Psoas muscle (tissue), 8 donors: ENCODE results near the gene GADD45GIP1. TPM values are rescaled to one million over a fixed set of nuclear protein-coding genes. Genes with fewer than 3 reads are reported as not detected.

Source experiments
- ATAC-seq, 4 donors: fragments of 200-7000 bp; cut with Tn5 transposase; one replicate each; pipeline ENCODE4 v1.9.1; 2020; ENCODE audit warnings: moderate library complexity in 3 of 4, mild to moderate bottlenecking in 2 of 4
- DNase-seq, 2 donors: peaks; one replicate each; pipeline ENCODE4 v3.0.0-alpha.2; 2020
- H3K27ac ChIP-seq: fragments of 200-600 bp; one replicate; pipeline ENCODE4 v1.8.0; 2022
- H3K27me3 ChIP-seq, 3 donors: fragments of 200-600 bp in 1 of 3; one replicate each; pipeline versions ENCODE4 v1.6.1 to v1.8.0; 2013 to 2022; ENCODE audit warnings: low read length in 2 of 3, mild to moderate bottlenecking in 2 of 3, moderate library complexity in 1 of 3; ENCODE audit not compliant: insufficient read depth in 3 of 3
- H3K36me3 ChIP-seq, 2 donors: fragments of 200-600 bp in 1 of 2; one replicate each; pipeline versions ENCODE4 v1.6.1 to v1.8.0; 2013 to 2022; ENCODE audit warnings: low read depth in 1 of 2, mild to moderate bottlenecking in 1 of 2, moderate library complexity in 1 of 2; ENCODE audit not compliant: insufficient read depth in 1 of 2
- H3K4me1 ChIP-seq: fragments of 200-600 bp; one replicate; pipeline ENCODE4 v1.8.0; 2022
- H3K4me3 ChIP-seq: fragments of 200-600 bp; one replicate; pipeline ENCODE4 v1.8.0; 2022; ENCODE audit warnings: mild to moderate bottlenecking
- H3K9me3 ChIP-seq: fragments of 200-600 bp; one replicate; pipeline ENCODE4 v1.8.0; 2022
- CTCF ChIP-seq: fragments of 200-600 bp; IDR thresholded peaks from one replicate; pipeline ENCODE4 v1.8.0; 2022; ENCODE audit warnings: antibody characterized with exemption
- WGBS, 3 donors: extraction: QIAGEN DNeasy Blood & Tissue Kit; methylation state at CpG; one replicate each; pipeline versions ENCODE4 v1.1.6 to v1.1.7; 2013; 5-methylcytosine and 5-hydroxymethylcytosine counted together
- intact Hi-C, 2 donors: fragments of 100-400 bp; cut with DNase I; formaldehyde crosslinking; loops; one replicate each; pipeline versions ENCODE4 v1.11.0 to v1.14.2; 2022
- polyA plus RNA-seq, 3 donors: library from polyadenylated mRNA; stranded (reverse); fragments of 200-250 nt; gene quantifications; one replicate each; pipeline ENCODE4 v1.2.3, GENCODE V29; 2013
- total RNA-seq, 4 donors: library from RNA; stranded (reverse); fragmentation: NEBNext Ultra II Directional in 2 of 4; extraction: Animal tissue kit (Norgen Biotek cat#: 25700) in 2 of 4; gene quantifications; one replicate each; pipeline versions ENCODE4 v1.2.1 to v1.2.4, GENCODE V29; 2021 to 2023
- donor health status: healthy with polysubstance abuse.
- donor health status: DM: no; HTN: no; CAD: no; lungs with moderate emphysema.
- donor health status: Bipolar disorder and iron deficiency.
- donor health status: healthy.
- donor health status: DM: yes; HTN: yes; CAD: no.
- donor health status: DM: no; HTN: no; CAD: no.
- donor health status: DM: no; HTN: no; CAD: no.
- donor health status: DM: yes; HTN: yes; CAD: no.

The GADD45GIP1 gene
- total and polyA plus RNA-seq, 7 donors, result 22.4 to 119 (median 35.6) TPM

GRCh38 chr19:12946092-12946721 is 10.8 kb downstream of the GADD45GIP1 start:
- no peak for TF ChIP-seq CTCF
- intact Hi-C loops, result no loop called here
- 1% methylated on average over 38 to 40 of the region's 40 CpGs for WGBS, 3 donors
- DNase-seq (peak; percentile 79 to 93), ATAC-seq (peak; percentile 84 to 90 (median 88))
- peak overlapping the region; percentile 90 for H3K4me3 ChIP-seq
- H3K27me3 ChIP-seq, result no peaks in the 10 kb centered on the region
- peaks cover 42% of the 10 kb centered on the region for H3K4me1 ChIP-seq
- peak overlapping the region; percentile 98 for H3K27ac ChIP-seq
- peaks cover 10 to 76% of the 10 kb centered on the region in 2 donors for H3K36me3 ChIP-seq
- H3K9me3 ChIP-seq, result no peaks in the 10 kb centered on the region

GRCh38 chr19:12945479-12946091 is 11.4 kb downstream of the GADD45GIP1 start, which contains the start of gene RAD23A:
TSS of gene RAD23A (plus strand) at chr19:12945862. CDS start at chr19:12945949, 87 bp downstream.
- WGBS, 3 donors, result 1% methylated on average over 48 to 62 of the region's 62 CpGs
- H3K27me3 ChIP-seq, result no peaks in the 10 kb centered on the region
- H3K36me3 ChIP-seq, result peaks cover 13 to 76% of the 10 kb centered on the region in 2 donors
- TF ChIP-seq CTCF, result no peak
- peak within 1 kb of the TSS; percentile 90 for H3K4me3 ChIP-seq
- ATAC-seq (peak; percentile 90 to 91 (median 91)), DNase-seq (peak; percentile 99 to 100)
- no peaks in the 10 kb centered on the region for H3K9me3 ChIP-seq
- intact Hi-C loops, result no loop called here
- H3K4me1 ChIP-seq, result peaks cover 42% of the 10 kb centered on the region
- H3K27ac ChIP-seq, result peak within 1 kb of the TSS; percentile 98

GRCh38 chr19:12944104-12944674 is 12.8 kb downstream of the GADD45GIP1 start:
- DNase-seq, result no peak
- no peak for ATAC-seq
- intact Hi-C loops, result no loop called here
- Histone ChIP-seq H3K4me3 (no peak overlapping the region), H3K27me3 (no peaks in the 10 kb centered on the region), H3K36me3 (peaks cover 21 to 76% of the 10 kb centered on the region in 2 donors), H3K4me1 (peaks cover 44% of the 10 kb centered on the region), H3K27ac (peak overlapping the region; percentile 98), H3K9me3 (no peaks in the 10 kb centered on the region)
- no peak for TF ChIP-seq CTCF
- WGBS, 3 donors, result 63 to 76% (median 65%) methylated on average over 2 of the region's 2 CpGs

- ATAC-seq, result no peak
- intact Hi-C loops, result no loop called here
- Histone ChIP-seq H3K4me3 (no peak overlapping the region), H3K36me3 (peaks cover 17 to 70% of the 10 kb centered on the region in 2 donors), H3K27ac (peak overlapping the region; percentile 98), H3K27me3 (no peaks in the 10 kb centered on the region), H3K9me3 (no peaks in the 10 kb centered on the region), H3K4me1 (peaks cover 38% of the 10 kb centered on the region)
- TF ChIP-seq CTCF, result no peak
- no peak for DNase-seq
- 77 to 85% (median 81%) methylated on average over 17 to 18 of the region's 18 CpGs for WGBS, 3 donors
Measured at GRCh38 chr19:12943437-12944044, 13.5 kb downstream of the GADD45GIP1 start.
